Right lobe of liver (tissue), 4 donors: Measurements from ENCODE around the gene SPOCK2.

Experiments used
- CTCF ChIP-seq, 4 donors: fragments of 200-600 bp in 3 of 4; fragments of 450-650 bp in 1 of 4; IDR thresholded peaks; one replicate each; pipeline versions ENCODE4 v1.5.1 to v1.8.0; 2016 to 2022; ENCODE audit warnings: antibody characterized with exemption in 4 of 4, mild to moderate bottlenecking in 2 of 4
- POLR2A ChIP-seq: fragments of 450-650 bp; IDR thresholded peaks from one replicate; pipeline ENCODE4 v1.6.1; 2017; ENCODE audit warnings: antibody characterized with exemption, mild to moderate bottlenecking
- donor health status: DM: no; HTN: no; CAD: no.
- donor health status: DM: no; HTN: no; CAD: no.
- donor health status: DM: no; HTN: yes; CAD: no.

- TF ChIP-seq CTCF (IDR thresholded peaks at IDR 0.05) (no peak), POLR2A (no peak)
Measured at GRCh38 chr10:72077275-72077990, 10.9 kb downstream of the SPOCK2 start.
